ENCODE results near the gene PPM1J. TPM values are rescaled to one million over a fixed set of nuclear protein-coding genes. Genes with fewer than 3 reads are reported as not detected.

The PPM1J gene
- 1 to 10 TPM in 3 of 4 donors, under 1 TPM in 1; 0.42 to 3.6 (median 2.3) TPM for total RNA-seq

GRCh38 chr1:112715264-112716053 lies at the start of gene PPM1J:
TSS of gene PPM1J (minus strand) at chr1:112715332. CDS start at chr1:112715301, 31 bp downstream.
- Histone ChIP-seq H3K27ac (replicated peaks in 1 of 4) (peak within 1 kb of the TSS; percentile 65 to 81 (median 75)), H3K36me3 (no peaks in the 10 kb centered on the region)
- intact Hi-C loops (cut with DNase I), result loop anchor here (2.0 to 10.0 kb wide), 4 partner anchors 89 to 357 kb away; partner anchors contain the start of genes LRIG2 and SLC16A1

GRCh38 chr1:112762541-112763500 lies 47.7 kb upstream of the PPM1J start:
- Histone ChIP-seq H3K4me1 (no peaks in the 10 kb centered on the region), H3K4me3 (no peak overlapping the region), H3K27me3 (peaks cover 0 to 13% (median 0%) of the 10 kb centered on the region in 4 donors), H3K9me3 (no peaks in the 10 kb centered on the region), H3K27ac (replicated peaks in 1 of 4) (no peak overlapping the region), H3K36me3 (no peaks in the 10 kb centered on the region)
- no peak for DNase-seq (ENCODE audit: extremely low spot score)
- WGBS, result 67% methylated on average over 12 of the region's 12 CpGs
- no peak for TF ChIP-seq POLR2A (IDR thresholded peaks at IDR 0.05; ENCODE audit: low read depth)
- no peak for TF ChIP-seq CTCF (IDR thresholded peaks at IDR 0.05)
- TF ChIP-seq EP300 (IDR thresholded peaks at IDR 0.05), result no peak
- no peak for TF ChIP-seq POLR2AphosphoS5 (IDR thresholded peaks at IDR 0.05)
- intact Hi-C loops (cut with DNase I), result no loop called here

More at GRCh38 chr1:112715264-112716053, at the start of gene PPM1J:
- peak; percentile 99 for DNase-seq (ENCODE audit: extremely low spot score)
- Histone ChIP-seq H3K27me3 (peaks cover 0 to 15% (median 0%) of the 10 kb centered on the region in 4 donors), H3K4me3 (peak within 1 kb of the TSS; percentile 68 to 81 (median 71)), H3K4me1 (peaks cover 18 to 44% (median 33%) of the 10 kb centered on the region in 4 donors), H3K9me3 (no peaks in the 10 kb centered on the region)
- TF ChIP-seq POLR2A (IDR thresholded peaks at IDR 0.05; ENCODE audit: low read depth) (no peak), EP300 (IDR thresholded peaks at IDR 0.05) (no peak), POLR2AphosphoS5 (IDR thresholded peaks at IDR 0.05) (peak; percentile 64 to 78), CTCF (IDR thresholded peaks at IDR 0.05) (peak in 1 of 3 experiments; percentile 6)
- WGBS, result 2% methylated on average over 17 of the region's 51 CpGs

GRCh38 chr1:112761714-112762480 lies 46.8 kb upstream of the PPM1J start:
- no peak overlapping the region for H3K27ac ChIP-seq (replicated peaks in 1 of 4)
- no peak for DNase-seq (ENCODE audit: extremely low spot score)
- peaks cover 0 to 21% (median 0%) of the 10 kb centered on the region in 4 donors for H3K27me3 ChIP-seq
- no peak overlapping the region for H3K4me3 ChIP-seq
- TF ChIP-seq POLR2A (IDR thresholded peaks at IDR 0.05; ENCODE audit: low read depth), result no peak
- no peak for TF ChIP-seq EP300 (IDR thresholded peaks at IDR 0.05)
- TF ChIP-seq POLR2AphosphoS5 (IDR thresholded peaks at IDR 0.05), result no peak
- no peak for TF ChIP-seq CTCF (IDR thresholded peaks at IDR 0.05)
- no peaks in the 10 kb centered on the region for H3K36me3 ChIP-seq
- intact Hi-C loops (cut with DNase I), result no loop called here
- no peaks in the 10 kb centered on the region for H3K9me3 ChIP-seq
- H3K4me1 ChIP-seq, result no peaks in the 10 kb centered on the region
- WGBS, result 73% methylated on average over 9 of the region's 9 CpGs

DNA sequence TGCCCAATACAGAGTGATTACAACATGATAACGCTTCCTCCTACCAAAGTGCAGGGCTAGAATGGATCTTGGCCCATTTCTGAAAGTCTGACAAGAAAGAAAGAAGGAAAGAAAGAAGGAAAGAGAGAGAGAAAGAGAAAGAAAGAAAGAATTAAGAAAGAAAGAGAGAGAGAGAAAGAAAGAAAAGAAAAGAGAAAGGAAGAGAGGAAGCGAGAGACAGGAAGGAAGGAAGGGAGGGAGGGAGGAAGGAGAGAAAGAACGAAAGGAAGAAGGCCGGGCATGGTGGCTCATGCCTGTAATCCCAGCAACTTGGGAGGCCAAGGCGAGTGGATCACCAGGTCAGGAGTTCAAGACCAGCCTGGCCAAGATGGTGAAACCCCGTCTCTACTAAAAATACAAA lies 44.1 kb upstream of the PPM1J start:
- intact Hi-C loops (cut with DNase I), result no loop called here
- H3K4me3 ChIP-seq, result no peak overlapping the region
- no peaks in the 10 kb centered on the region for H3K36me3 ChIP-seq
- peaks cover 0 to 6% (median 3%) of the 10 kb centered on the region in 4 donors for H3K9me3 ChIP-seq
- H3K4me1 ChIP-seq, result no peaks in the 10 kb centered on the region
- TF ChIP-seq POLR2AphosphoS5 (IDR thresholded peaks at IDR 0.05) (no peak), POLR2A (IDR thresholded peaks at IDR 0.05; ENCODE audit: low read depth) (no peak), EP300 (IDR thresholded peaks at IDR 0.05) (no peak), CTCF (IDR thresholded peaks at IDR 0.05) (no peak)
- H3K27me3 ChIP-seq, result peaks cover 0 to 22% (median 0%) of the 10 kb centered on the region in 4 donors
- 74% methylated on average over 6 of the region's 6 CpGs for WGBS
- no peak overlapping the region for H3K27ac ChIP-seq (replicated peaks in 1 of 4)
- DNase-seq (ENCODE audit: extremely low spot score), result no peak

Measured in esophagus muscularis mucosa (tissue), 4 donors.